Stomach (tissue), 4 donors: ENCODE results near the gene RPS28.

Experiments
- CTCF ChIP-seq, 7 experiments: fragments of 450-650 bp in 4 of 7; fragments of 200-600 bp in 3 of 7; sonication (generic) in 3 of 7; IDR thresholded peaks; one replicate each; pipeline ENCODE4 v1.5.1; 2016 to 2019; ENCODE audit warnings: antibody characterized with exemption in 7 of 7, control low read depth in 2 of 7, mild to moderate bottlenecking in 1 of 7
- EP300 ChIP-seq: sonication (generic); formaldehyde crosslinking; IDR thresholded peaks from one replicate; pipeline ENCODE4 v1.6.1; 2017; ENCODE audit warnings: antibody characterized with exemption

GRCh38 chr19:8366121-8366581 lies 44.9 kb downstream of the RPS28 start:
- TF ChIP-seq CTCF (IDR thresholded peaks at IDR 0.05): no peak
- TF ChIP-seq EP300: no peak
